ENCODE measurements around the gene PDGFB.

Gene PDGFB

DNA sequence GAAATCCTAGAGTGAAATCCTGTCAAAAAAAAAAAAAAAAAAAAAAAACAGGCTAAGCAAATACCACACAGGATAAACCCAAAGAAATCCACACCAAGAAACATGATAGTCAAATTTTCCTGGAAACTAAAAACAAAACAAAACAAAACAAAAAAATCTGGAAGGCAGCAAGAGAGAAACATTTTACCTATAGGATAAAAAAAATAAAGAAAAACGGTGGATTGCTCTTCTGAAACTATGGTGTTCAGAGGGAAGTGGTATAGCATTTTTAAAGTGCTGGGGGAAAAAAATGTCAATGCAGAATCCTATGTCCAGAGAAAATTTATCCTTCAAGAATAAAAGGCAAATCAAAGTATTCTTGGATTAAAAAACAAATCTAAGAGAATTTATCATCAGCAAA lies 50.7 kb downstream of the PDGFB start:
- DNase-seq = no peak

DNA sequence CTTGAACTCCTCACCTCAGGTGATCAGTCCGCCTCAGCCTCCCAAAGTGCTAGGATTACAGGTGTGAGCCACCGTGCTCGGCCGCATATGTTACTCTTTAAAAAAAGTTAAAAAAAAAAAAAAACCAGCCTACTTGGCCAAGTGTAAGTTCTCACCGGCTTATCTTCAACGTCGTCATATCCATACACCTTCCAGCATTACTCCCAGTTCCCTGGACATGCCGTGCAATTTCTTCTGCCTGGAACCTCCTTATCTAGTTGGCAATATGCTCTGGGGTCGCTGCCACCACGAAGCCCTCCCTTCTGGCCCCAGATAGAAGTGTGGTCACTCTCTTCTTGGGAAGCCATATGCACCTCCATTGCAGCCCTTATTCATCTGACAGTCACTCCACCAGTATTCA lies 56.0 kb downstream of the PDGFB start:
- no peak for DNase-seq

DNA sequence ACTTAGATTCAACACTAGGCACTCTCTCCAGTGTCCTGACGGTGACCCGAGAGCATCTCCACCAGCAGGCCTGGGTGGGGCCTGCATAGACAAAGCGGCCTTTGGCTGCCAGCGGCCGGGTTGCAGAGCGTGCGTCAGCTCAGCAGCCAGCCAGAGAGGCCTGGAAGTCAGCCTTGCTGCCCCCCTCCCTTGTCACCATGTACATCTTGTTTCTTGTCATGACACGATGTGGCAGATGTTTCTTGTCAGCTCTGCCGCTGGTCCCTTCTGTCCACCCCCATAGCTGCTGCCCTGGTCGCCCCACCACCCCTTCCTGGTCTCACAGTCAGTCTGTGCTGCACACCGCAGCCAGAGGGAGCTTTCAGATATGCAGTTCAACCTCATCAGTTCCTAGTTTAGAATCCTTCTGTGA lies 59.2 kb downstream of the PDGFB start:
- DNase-seq = no peak

DNA sequence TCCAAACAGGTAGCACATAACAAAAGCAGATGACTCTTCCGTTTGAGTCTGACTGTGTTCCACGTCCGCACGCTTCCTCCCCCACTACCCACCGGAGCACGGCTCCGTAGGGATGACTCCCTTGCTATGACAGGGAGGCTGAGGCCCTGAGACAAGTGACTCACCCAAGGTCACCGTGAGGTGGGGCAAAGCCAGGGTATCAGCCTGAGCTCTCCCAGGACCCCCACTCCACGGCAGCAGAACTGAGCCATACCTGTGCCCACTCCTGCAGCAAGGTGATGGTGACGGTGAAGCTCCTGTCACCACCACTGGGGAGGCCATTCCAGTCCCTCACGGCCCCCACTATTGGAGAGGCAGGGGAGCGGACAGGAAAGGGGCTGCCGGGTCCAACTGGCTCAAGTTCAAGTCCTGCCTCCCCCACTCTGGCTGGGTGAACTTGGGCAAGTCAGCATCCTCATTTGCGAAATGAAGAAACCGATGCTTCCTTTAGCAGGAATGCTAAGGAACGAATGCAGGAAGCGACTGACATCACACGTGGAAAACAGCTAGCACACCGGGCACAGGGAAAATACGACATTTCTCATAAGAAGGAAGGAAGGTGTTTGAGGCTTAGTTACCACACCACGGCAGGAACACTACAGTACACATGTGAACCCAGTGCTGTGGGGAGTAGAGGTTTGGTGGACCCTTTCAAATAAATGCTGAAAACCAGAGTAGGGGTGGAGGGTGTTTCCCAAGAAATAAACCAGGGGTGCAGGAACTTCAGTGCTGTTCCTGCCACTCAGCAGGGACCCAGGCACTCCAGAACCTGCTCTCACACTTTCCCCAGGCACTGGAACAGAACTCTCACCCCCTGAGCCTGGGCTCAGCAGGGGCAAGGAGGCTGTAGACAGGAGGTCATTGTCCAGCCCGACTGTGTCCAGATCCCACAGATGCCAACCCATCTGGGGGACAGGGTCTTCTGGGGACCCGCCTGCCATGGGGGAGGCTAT lies 59.9 kb downstream of the PDGFB start:
- no peak for DNase-seq

- no peak for DNase-seq
These were observed 60.7 kb downstream of the PDGFB start for GRCh38 chr22:39183991-39184585.

- no peak for DNase-seq
These were observed 62.2 kb downstream of the PDGFB start for GRCh38 chr22:39182478-39183030.

DNA sequence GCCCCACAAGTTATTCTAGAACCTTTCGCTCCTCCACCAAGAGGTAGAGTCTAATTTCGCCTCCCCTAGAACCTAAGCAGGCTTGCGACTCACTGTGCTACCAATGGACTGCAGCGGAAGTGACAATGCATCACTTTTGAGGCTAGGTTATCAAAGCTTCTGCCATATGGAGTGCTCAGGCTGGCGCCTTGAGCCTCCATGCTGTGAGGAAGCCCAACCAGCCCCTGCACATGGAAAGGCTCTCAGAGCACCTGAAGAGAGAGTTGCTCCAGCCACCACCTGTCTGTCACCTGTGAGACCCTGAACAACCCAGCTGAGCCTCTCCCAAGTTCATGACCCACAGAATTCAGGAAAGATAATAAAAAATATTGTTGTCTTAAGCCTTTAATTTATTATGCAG lies 63.0 kb downstream of the PDGFB start:
- no peak for DNase-seq

GRCh38 chr22:39181356-39181755 lies 63.4 kb downstream of the PDGFB start:
- no peak for DNase-seq

DNA sequence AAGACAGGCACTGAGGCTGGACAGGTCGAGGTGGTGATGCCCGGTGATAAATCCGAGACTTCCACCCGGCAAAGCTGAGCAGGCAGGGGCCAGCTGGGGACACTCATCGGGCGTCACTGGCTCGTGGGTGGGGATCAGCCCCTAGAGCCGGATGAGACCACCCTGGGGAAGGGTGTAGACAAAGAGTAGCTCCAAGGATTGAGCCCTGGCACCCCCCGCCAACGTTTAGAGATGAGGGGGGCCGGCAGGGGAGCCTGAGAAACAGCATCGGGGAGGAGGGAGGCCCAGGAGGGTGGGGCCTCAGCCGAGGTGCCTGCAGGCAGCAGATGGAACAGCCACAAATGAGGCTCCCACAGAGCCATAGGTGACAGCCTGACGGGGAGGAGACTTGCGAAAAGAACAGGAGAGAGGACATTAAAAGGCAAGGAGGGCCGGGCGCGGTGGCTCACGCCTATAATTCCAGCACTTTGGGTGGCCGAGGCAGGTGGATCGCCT lies 64.9 kb downstream of the PDGFB start:
- no peak for DNase-seq

GRCh38 chr22:39179401-39179827 lies 65.4 kb downstream of the PDGFB start:
- DNase-seq = peak; percentile 19

- peak; percentile 12 for DNase-seq
These were observed 66.3 kb downstream of the PDGFB start for GRCh38 chr22:39178206-39179111.

GRCh38 chr22:39177791-39178190 lies 67.0 kb downstream of the PDGFB start:
- peak; percentile 23 for DNase-seq

DNA sequence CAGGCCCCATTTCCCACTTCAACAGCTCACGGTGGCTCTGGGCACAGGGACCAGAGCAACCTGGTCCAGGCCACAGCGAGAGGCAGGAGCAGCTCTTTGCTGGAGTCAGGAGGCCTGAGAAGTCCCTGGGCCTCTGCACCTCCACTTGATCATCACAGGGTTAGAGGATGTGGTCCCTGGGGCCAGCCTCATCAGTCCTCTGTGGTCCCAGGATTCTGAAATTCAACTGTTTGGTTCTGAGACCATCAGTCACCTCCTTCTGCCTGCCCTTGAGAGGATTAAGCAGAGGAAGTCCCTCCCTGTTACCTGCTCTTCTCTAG lies 67.4 kb downstream of the PDGFB start:
- peak; percentile 23 for DNase-seq

- peak; percentile 23 for DNase-seq
These were observed 67.9 kb downstream of the PDGFB start for GRCh38 chr22:39176714-39177455.

DNA sequence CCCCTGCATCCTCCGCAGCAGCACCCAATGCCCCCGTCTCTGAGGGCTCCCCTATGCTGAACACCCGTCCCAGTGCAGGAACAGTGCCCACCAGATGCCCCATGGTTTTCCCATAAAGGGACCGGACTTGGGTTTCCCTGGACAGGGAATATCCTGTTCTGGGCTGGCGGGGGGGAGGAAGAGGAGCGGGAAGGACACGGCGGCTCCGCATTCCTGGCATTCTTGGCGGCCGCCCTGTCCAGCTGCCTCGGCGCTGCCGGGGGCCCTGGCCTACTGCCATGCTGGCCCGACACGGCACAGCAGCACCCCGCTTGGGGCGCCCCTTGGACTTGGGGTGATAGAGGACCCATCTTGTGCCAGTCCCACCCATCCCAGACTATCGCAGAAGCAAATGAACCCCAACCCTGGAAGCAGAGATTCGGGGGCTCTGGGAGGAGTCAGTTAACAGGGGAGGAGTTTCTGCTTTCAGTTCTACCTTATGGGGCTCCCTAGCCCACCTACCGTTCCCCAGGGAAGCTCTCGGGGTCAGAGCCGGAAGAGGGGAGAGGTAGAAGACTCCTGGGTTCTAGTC lies 68.6 kb downstream of the PDGFB start:
- DNase-seq = peak; percentile 23

DNA sequence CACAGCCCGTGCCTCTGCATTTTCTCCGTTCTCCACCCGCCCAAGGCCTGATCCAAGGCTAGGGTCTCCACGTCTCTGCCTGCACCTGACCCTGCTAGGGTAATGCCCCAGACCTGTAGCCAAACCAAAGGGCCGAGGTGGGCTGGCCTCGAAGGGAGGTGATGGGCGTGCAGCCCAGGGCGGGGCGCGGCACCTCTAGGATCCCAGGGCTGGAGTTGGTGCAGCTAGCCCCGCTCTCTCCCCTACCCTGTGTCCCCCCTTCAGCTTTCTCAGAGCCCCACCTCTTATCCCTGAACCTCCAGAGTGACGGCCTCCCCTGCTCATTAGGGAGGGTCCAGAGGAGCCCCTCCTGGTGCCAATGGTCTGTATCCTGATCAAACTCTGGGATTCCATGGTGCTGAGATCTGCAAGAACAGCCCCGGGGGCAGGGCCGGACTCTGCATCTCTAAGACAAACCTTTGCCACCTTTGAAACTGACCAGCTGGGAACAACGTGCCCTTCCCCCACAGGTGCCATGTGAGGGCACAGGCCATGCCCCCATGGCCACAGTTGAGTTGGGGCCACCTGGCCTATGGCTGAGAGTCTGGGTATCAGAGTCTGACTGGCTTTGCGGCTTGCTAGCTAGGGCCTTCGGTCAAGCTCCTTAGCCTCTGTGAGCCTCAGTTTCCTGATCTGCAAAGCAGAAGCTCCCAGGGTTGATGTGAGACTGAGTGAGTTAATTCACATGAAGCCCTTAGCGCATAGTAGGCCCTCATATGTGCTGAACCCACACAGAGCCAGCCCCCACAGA lies 69.2 kb downstream of the PDGFB start:
- peak; percentile 22 for DNase-seq

DNA sequence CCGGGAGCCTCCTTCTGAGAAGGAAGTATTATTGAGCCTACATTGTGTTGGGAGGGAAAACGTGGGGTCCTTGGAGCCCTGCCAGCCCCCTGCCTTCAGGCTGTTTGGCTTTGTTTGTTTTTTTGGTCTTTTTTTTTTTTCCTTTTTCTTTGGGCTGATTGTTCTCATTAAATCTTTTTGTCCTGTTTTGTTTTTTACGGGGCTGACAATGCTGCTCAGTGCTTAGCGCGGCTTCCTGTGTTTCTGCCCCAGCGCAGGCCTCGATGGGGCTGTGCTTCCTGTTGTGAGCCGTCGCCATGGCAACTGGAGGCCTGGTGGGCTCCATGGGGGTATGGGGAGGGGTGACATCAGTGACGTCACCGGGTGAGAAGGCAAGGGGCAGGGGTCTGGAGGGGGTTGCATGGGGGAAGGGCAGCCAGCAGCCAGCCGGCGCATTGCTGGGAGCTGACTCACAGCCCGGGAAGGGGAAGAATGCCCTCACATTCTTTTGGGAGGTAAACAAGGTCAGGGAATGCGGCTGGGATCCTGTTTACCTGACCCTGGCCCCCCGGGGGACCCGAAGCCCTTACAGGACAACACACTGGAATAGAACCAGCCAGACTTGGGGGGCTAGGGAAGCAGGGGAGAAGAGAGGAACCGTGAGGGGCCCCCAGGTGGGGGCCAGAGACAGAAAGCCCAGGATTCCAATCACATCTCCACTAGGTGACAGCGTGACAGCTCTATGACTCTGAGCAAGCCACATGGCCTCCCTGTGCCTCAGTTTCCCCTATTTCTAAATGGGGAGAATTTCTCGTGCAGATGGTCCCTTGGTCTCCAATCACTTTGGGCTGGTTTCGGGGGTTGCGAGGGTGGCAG lies 70.1 kb downstream of the PDGFB start:
- peak; percentile 70 for DNase-seq

DNA sequence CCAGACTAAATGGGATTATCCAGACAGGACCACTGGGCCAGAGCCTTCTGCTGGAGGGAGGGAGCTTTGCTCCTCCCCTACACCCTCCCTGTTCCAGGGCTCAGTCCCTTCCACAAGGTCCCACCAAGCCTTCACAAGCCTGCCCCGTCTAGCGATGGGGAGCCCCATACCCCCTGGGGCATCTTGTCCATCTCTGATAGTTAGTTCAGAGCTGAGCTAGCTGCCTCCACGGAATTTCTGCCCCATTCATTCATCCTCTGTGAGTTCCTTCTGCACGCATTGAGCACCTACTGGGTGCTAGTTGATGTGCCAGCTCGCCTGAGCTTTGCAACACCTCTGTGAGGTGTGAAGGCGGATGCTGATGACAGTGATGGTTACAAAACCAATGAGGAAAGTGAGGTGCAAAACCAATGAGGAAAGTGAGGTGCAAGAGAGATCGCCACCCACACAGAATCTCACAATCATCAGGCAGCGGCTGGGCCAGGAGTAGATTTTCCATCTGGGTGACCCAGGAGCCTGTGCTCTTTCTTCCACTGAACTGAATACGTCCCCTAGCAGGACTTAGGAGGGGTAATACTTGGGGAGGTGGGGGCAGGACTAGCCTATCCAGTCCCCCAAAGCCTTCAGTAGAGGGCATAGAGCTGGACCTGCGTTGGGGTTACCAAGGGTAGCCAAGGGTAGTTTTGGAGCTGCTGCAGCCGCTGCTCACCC lies 70.8 kb downstream of the PDGFB start:
- peak; percentile 58 for DNase-seq
